Measurements from ENCODE around the gene HIBADH.

DNA sequence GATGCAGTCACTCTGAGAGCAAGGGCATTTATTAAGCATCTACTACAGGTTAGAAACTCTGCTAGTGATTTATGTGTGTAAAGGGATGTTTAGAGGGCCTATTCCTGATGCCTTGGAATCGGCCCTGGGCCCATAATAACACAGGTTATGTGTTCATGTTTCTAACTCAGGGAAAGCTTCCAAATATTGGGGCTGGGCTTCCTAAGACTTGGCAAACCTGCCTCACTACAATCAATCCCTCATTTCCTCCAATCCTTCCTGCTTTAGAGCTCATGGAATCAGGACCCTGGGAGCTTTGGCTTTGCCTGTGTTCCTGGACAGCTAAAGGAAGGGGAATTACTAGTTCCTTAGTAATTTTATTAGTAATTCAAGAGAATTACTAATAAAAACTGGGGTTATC is 148.8 kb downstream of the HIBADH start:
- TF ChIP-seq CTCF (conservative IDR thresholded peaks at IDR 0.05; ENCODE audit: low read length) (no peak), EZH2phosphoT487 (IDR thresholded peaks at IDR 0.05; ENCODE audit: borderline replicate concordance) (no peak)

All from Loucy (cell line).